ENCODE results near the gene DDX39B.

The DDX39B gene

DNA sequence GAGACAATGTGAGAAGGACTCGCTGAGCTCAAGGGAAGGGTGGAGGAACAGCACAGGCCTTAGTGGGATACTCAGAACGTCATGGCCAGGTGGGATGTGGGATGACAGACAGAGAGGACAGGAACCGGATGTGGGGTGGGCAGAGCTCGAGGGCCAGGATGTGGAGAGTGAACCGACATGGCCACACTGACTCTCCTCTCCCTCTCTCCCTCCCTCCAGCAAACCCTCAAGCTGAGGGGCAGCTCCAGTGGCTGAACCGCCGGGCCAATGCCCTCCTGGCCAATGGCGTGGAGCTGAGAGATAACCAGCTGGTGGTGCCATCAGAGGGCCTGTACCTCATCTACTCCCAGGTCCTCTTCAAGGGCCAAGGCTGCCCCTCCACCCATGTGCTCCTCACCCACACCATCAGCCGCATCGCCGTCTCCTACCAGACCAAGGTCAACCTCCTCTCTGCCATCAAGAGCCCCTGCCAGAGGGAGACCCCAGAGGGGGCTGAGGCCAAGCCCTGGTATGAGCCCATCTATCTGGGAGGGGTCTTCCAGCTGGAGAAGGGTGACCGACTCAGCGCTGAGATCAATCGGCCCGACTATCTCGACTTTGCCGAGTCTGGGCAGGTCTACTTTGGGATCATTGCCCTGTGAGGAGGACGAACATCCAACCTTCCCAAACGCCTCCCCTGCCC is 35.2 kb upstream of the DDX39B start:
- no peak overlapping the region for H3K4me3 ChIP-seq (ENCODE audit: low read length)

DNA sequence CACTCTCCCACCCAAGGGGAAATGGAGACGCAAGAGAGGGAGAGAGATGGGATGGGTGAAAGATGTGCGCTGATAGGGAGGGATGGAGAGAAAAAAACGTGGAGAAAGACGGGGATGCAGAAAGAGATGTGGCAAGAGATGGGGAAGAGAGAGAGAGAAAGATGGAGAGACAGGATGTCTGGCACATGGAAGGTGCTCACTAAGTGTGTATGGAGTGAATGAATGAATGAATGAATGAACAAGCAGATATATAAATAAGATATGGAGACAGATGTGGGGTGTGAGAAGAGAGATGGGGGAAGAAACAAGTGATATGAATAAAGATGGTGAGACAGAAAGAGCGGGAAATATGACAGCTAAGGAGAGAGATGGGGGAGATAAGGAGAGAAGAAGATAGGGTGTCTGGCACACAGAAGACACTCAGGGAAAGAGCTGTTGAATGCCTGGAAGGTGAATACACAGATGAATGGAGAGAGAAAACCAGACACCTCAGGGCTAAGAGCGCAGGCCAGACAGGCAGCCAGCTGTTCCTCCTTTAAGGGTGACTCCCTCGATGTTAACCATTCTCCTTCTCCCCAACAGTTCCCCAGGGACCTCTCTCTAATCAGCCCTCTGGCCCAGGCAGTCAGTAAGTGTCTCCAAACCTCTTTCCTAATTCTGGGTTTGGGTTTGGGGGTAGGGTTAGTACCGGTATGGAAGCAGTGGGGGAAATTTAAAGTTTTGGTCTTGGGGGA is 34.3 kb upstream of the DDX39B start:
- H3K4me3 ChIP-seq (ENCODE audit: low read length) = no peak overlapping the region
- DNase-seq (ENCODE audit: low read depth, low spot score) = no peak

More for the DNA sequence above, 35.2 kb upstream of the DDX39B start:
- peak; percentile 62 for DNase-seq (ENCODE audit: low read depth, low spot score)

DNA sequence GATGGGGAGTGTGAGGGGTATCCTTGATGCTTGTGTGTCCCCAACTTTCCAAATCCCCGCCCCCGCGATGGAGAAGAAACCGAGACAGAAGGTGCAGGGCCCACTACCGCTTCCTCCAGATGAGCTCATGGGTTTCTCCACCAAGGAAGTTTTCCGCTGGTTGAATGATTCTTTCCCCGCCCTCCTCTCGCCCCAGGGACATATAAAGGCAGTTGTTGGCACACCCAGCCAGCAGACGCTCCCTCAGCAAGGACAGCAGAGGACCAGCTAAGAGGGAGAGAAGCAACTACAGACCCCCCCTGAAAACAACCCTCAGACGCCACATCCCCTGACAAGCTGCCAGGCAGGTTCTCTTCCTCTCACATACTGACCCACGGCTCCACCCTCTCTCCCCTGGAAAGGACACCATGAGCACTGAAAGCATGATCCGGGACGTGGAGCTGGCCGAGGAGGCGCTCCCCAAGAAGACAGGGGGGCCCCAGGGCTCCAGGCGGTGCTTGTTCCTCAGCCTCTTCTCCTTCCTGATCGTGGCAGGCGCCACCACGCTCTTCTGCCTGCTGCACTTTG is 33.6 kb upstream of the DDX39B start, which contains the start of gene TNF:
Gene TNF, plus strand, starts transcription at position 231 of the 567 bp plus-strand sequence. Its CDS starts 177 bp downstream, at position 408.
- H3K4me3 ChIP-seq (ENCODE audit: low read length) = no peak within 1 kb of the TSS
- no peak for DNase-seq (ENCODE audit: low read depth, low spot score)

DNA sequence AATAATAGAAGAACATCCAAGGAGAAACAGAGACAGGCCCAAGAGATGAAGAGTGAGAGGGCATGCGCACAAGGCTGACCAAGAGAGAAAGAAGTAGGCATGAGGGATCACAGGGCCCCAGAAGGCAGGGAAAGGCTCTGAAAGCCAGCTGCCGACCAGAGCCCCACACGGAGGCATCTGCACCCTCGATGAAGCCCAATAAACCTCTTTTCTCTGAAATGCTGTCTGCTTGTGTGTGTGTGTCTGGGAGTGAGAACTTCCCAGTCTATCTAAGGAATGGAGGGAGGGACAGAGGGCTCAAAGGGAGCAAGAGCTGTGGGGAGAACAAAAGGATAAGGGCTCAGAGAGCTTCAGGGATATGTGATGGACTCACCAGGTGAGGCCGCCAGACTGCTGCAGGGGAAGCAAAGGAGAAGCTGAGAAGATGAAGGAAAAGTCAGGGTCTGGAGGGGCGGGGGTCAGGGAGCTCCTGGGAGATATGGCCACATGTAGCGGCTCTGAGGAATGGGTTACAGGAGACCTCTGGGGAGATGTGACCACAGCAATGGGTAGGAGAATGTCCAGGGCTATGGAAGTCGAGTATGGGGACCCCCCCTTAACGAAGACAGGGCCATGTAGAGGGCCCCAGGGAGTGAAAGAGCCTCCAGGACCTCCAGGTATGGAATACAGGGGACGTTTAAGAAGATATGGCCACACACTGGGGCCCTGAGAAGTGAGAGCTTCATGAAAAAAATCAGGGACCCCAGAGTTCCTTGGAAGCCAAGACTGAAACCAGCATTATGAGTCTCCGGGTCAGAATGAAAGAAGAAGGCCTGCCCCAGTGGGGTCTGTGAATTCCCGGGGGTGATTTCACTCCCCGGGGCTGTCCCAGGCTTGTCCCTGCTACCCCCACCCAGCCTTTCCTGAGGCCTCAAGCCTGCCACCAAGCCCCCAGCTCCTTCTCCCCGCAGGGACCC is 32.6 kb upstream of the DDX39B start:
- no peak overlapping the region for H3K4me3 ChIP-seq (ENCODE audit: low read length)
- DNase-seq (ENCODE audit: low read depth, low spot score) = no peak

DNA sequence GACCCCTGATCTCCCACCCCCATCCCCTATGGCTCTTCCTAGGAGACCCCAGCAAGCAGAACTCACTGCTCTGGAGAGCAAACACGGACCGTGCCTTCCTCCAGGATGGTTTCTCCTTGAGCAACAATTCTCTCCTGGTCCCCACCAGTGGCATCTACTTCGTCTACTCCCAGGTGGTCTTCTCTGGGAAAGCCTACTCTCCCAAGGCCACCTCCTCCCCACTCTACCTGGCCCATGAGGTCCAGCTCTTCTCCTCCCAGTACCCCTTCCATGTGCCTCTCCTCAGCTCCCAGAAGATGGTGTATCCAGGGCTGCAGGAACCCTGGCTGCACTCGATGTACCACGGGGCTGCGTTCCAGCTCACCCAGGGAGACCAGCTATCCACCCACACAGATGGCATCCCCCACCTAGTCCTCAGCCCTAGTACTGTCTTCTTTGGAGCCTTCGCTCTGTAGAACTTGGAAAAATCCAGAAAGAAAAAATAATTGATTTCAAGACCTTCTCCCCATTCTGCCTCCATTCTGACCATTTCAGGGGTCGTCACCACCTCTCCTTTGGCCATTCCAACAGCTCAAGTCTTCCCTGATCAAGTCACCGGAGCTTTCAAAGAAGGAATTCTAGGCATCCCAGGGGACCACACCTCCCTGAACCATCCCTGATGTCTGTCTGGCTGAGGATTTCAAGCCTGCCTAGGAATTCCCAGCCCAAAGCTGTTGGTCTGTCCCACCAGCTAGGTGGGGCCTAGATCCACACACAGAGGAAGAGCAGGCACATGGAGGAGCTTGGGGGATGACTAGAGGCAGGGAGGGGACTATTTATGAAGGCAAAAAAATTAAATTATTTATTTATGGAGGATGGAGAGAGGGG is 31.7 kb upstream of the DDX39B start:
- no peak overlapping the region for H3K4me3 ChIP-seq (ENCODE audit: low read length)
- no peak for DNase-seq (ENCODE audit: low read depth, low spot score)

DNA sequence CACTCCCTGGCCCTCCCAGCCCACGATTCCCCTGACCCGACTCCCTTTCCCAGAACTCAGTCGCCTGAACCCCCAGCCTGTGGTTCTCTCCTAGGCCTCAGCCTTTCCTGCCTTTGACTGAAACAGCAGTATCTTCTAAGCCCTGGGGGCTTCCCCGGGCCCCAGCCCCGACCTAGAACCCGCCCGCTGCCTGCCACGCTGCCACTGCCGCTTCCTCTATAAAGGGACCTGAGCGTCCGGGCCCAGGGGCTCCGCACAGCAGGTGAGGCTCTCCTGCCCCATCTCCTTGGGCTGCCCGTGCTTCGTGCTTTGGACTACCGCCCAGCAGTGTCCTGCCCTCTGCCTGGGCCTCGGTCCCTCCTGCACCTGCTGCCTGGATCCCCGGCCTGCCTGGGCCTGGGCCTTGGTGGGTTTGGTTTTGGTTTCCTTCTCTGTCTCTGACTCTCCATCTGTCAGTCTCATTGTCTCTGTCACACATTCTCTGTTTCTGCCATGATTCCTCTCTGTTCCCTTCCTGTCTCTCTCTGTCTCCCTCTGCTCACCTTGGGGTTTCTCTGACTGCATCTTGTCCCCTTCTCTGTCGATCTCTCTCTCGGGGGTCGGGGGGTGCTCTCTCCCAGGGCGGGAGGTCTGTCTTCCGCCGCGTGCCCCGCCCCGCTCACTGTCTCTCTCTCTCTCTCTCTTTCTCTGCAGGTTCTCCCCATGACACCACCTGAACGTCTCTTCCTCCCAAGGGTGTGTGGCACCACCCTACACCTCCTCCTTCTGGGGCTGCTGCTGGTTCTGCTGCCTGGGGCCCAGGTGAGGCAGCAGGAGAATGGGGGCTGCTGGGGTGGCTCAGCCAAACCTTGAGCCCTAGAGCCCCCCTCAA is 30.5 kb upstream of the DDX39B start, which contains the start of gene LTA:
Gene LTA, plus strand, starts transcription at position 249 of the 871 bp plus-strand sequence. Its CDS starts 454 bp downstream, at position 703.
- peak within 1 kb of the TSS; percentile 53 for H3K4me3 ChIP-seq (ENCODE audit: low read length)
- DNase-seq (ENCODE audit: low read depth, low spot score) = no peak

DNA sequence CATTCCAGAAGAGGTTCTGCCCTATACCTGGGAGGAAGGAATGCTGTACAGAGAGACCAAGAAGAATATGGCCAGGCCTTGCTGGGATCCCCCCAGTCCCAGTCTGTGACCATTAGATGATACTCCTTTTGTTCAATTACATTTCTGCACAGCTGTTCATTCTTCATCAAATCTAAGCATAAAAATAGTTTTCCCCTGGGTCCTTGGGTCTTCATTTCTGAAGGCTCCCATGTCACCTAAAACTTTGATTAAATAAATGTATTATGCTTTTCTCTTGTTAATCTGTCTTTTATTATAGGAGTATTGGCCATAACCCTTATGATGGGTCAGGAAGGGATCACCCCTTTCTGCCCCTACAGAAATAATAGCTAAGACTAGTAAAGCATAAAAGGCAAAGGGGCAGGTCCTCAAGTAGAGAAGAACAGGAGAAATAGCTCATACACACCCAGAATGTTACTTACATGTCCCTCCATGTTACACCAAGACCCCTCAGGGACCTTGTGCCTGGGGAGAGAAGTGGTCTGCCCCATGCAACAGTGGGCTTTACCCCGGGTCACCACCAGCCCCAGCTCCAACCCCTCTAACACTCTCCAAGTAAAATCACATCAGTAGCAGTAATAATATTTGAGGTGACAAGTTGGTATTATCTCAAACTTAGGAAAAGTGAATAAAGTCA is 28.2 kb upstream of the DDX39B start:
- DNase-seq (ENCODE audit: low read depth, low spot score) = no peak
- H3K4me3 ChIP-seq (ENCODE audit: low read length) = no peak overlapping the region

DNA sequence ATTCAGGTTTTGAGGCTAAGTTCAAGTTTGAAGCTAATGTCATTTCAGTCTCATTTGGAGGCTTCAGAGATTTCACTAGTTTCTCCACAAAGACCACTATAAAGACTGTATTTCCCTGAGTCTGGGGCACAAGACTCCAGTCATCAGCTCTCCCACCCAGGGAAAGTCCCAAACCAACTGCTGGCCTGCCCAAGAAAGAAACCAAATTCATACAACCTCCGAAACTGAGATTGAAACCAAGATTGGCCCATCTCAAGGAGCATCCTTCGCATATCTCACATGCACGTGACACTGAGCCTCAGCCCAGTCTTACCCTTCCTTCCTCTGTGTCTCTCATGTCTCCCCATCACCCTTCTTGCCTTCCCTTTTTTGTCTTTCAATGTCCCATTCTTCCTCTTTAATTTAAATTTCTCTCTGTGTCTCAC is 26.7 kb upstream of the DDX39B start:
- no peak overlapping the region for H3K4me3 ChIP-seq (ENCODE audit: low read length)
- DNase-seq (ENCODE audit: low read depth, low spot score) = peak; percentile 46

DNA sequence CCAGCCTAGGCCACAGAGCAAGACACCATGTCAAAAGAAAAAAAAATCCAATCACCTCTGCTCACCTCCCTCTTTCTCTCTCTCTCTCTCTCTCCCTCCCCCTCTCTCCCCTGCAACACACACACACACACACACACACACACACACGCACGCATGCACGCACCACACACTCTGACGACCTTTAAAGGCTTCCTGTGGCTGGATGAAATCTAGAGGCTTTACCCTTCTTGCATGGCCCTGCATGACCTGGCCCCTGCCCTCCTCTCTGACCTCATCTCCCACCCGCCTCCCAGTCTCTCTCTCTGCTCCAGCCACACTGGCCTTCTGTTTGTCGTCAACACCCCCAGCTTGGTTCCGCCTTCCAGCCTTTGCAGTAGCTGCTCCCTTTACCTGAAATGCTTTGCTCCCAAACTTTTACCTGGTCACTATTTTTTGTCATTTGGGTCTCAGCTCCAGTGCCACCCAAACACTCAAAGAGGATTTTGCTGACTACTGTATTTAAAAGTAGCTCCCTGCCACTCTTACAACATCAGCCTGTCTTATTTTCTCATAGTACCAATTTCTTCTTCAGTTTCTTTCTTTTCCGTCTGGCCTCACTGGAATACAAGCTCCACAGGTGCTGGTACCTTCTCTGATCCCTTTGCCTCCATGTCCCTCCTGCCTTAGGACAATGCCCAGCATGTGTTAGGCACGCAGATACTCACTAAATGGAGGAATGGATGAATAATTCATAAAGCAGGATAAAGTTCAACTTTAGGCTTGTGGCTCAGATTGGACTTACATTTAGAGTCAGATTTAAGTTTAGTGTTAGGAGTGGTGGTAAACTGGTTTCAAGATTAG is 25.9 kb upstream of the DDX39B start:
- no peak for DNase-seq (ENCODE audit: low read depth, low spot score)

DNA sequence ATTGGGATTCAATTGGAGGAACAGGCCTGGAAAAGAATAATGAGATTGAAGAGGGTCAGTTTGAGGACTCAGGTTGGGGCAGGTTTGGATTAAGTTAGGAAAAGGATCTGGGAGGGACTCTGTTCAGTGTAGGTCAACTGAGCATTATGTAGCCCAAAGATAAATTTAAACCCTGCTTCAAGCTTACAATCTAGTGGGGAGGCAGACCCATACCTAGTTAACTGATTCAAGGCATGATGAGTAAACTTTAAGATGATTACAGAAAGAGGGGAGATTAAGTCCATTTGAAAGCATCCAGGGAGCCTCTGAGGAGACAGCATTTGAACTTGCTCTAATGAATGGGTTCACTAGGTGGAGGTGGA is 18.9 kb upstream of the DDX39B start:
- no peak overlapping the region for H3K4me3 ChIP-seq (ENCODE audit: low read length)
- DNase-seq (ENCODE audit: low read depth, low spot score) = no peak

More for the DNA sequence above, 25.9 kb upstream of the DDX39B start:
- no peak overlapping the region for H3K4me3 ChIP-seq (ENCODE audit: low read length)

DNA sequence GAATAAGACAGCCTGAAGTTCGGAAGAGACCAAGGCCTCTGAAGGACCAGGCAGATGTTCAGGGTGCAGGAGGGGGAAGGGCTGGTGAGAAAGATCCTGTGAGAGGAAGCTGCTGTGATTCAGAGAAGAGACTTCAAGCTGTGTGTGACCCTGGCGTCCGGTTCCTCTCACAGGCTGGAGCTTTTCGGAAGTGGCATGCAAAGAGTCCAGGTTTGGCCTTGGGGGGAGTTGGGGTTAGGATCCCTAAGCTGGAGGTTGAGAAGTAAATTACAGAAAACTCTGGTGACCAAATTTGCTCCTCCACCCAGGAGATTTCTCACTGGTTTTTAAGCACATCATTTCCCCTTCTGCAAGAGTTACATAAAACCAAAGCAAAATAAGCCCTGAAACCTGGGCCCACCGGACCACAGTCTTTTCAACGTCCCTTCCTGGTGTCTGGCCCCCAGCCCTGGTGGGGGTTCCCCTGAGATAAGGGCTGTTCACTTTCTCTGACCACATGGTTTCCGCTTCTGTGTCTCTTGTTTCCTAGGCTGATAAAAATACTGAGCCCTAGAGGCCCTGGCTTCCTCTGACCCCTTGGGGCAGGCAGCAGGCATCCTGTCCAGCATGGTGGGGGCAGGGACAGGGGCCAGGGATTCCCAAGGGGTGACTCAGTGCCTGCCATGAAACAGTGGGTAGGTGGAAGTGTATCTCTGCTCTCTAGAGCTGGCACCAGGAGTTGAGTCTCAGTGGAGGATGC is 18.3 kb upstream of the DDX39B start:
- DNase-seq (ENCODE audit: low read depth, low spot score) = peak; percentile 80
- peak overlapping the region; percentile 44 for H3K4me3 ChIP-seq (ENCODE audit: low read length)

DNA sequence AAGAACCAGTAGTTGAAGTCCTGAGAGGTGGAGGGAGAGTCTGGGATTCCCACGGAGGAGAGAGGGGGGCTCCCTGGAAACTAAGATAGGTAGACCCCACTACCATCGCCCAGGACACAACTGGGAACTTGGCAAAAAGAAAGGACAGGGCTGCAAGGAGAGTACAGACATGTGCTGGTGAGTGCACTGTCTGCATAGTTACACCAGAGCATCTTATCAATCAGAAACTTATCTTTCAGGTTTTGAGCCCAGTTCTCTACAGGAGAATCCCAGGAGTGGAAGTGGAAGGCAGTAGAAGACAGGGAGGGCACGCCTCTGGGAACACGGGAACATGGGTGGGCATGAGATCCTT is 17.8 kb upstream of the DDX39B start:
- DNase-seq (ENCODE audit: low read depth, low spot score) = no peak
- peak overlapping the region; percentile 44 for H3K4me3 ChIP-seq (ENCODE audit: low read length)

DNA sequence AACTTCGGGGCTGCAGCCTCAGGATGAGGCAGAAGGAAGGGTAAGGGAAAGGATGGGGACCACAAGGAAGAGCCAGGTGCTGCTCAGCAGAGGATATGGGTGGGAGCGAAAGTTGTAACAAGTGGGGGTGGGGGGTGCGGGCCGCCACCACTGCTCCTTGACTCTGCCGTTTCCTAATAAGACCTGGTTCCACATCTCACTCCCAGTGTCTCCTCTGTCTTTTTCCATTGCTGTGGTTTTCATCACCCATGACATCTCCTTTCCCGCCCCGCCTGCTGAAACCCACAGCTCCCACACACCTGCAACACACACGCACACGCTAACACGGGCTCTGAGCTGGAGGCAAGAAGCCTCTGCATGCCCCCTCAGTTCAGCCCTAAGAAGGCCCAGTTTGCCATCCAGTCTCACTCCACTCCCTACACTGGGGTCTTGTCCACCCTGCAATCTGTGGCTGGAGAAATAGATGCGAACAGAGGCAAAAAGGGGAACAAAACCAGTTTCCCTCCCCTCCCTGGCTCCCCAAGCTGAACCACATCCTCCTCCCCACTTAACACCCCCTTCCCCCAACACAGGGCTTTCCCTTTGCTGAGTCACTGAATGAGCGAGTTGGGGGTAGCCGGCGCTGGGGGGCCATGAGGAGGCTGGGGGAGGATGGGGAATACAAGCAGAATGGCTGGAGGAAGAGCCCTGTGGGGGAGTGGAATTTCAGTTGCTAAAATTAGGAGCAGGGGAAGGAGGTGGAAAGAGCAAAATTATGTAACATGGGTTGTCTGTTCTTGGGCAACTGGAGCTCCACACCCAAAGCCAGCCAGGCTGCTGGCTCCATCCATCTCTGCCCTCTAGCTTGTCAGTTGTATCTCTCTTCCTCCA is 17.1 kb upstream of the DDX39B start:
- peak overlapping the region; percentile 44 for H3K4me3 ChIP-seq (ENCODE audit: low read length)
- peak; percentile 84 for DNase-seq (ENCODE audit: low read depth, low spot score)

DNA sequence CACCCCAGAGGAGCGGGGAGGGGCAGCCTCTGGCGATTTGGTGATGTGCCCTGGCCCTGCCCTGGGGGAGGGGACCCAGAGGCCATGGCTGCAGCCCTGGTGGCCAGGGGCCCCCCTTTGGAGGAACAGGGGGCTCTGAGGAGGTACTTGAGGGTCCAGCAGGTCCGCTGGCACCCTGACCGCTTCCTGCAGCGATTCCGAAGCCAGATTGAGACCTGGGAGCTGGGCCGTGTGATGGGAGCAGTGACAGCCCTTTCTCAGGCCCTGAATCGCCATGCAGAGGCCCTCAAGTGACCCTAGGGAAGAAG is 16.5 kb upstream of the DDX39B start:
- no peak for DNase-seq (ENCODE audit: low read depth, low spot score)
- H3K4me3 ChIP-seq (ENCODE audit: low read length) = peak overlapping the region; percentile 44

All from Jurkat, Clone E6-1 (cell line).